22Rv1 (cell line): ENCODE measurements around the gene PRR13.

ENCODE experiments used
- ZFX ChIP-seq: fragments of 450-650 bp; IDR thresholded peaks from 2 replicates; pipeline ENCODE4 v1.6.1; 2017; ENCODE audit warnings: antibody characterized with exemption, borderline replicate concordance
- TF ChIP-seq, protein P1 (sequence below): fragments of 450-650 bp; IDR thresholded peaks from 2 replicates; pipeline ENCODE4 v1.5.1; 2017; ENCODE audit warnings: mild to moderate bottlenecking

DNA sequence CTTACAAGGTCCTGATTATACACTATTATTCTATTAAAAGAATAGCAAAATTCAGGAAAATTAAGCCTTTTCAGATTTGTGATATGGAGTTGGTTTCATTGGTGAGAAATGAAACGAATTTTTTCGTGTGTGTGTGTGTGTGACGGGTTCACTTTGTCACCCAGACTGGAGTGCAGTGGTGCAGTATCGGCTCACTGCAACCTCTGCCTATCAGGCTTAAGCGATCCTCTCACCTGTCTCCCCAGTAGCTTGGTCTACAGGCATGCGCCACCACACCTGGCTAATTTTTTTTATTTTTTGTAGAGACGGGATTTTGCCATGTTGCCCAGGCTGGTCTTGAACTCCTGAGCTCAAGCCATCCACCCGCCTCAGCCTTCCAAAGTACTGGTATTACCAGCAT is 20.1 kb downstream of the PRR13 start:
- no peak for TF ChIP-seq ZFX
- TF ChIP-seq, protein P1, sequence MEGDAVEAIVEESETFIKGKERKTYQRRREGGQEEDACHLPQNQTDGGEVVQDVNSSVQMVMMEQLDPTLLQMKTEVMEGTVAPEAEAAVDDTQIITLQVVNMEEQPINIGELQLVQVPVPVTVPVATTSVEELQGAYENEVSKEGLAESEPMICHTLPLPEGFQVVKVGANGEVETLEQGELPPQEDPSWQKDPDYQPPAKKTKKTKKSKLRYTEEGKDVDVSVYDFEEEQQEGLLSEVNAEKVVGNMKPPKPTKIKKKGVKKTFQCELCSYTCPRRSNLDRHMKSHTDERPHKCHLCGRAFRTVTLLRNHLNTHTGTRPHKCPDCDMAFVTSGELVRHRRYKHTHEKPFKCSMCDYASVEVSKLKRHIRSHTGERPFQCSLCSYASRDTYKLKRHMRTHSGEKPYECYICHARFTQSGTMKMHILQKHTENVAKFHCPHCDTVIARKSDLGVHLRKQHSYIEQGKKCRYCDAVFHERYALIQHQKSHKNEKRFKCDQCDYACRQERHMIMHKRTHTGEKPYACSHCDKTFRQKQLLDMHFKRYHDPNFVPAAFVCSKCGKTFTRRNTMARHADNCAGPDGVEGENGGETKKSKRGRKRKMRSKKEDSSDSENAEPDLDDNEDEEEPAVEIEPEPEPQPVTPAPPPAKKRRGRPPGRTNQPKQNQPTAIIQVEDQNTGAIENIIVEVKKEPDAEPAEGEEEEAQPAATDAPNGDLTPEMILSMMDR = no peak
